ENCODE measurements around the gene MLXIP. TPM values are rescaled to one million over a fixed set of nuclear protein-coding genes. Genes with fewer than 3 reads are reported as not detected.

Gene MLXIP
- total and polyA plus RNA-seq, 2 of the 13 experiments (the other 11 are each of a cell fraction or from before 2014, with no cell fraction given): 5.3 to 6.7 TPM

GRCh38 chr12:122079033-122079531, 526 bp downstream of the MLXIP start (continued):
- TF ChIP-seq NFIB (CRISPR knock-in tag; IDR thresholded peaks at IDR 0.05; ENCODE audit: borderline replicate concordance) (no peak), ZFP1 (CRISPR knock-in tag; IDR thresholded peaks at IDR 0.05) (no peak), CBX5 (CRISPR knock-in tag; IDR thresholded peaks at IDR 0.05; ENCODE audit: borderline replicate concordance) (peak; percentile 46; the same call in 1 of the 2 replicates), ZNF790 (CRISPR knock-in tag; IDR thresholded peaks at IDR 0.05; ENCODE audit: borderline replicate concordance) (no peak), KLF15 (CRISPR knock-in tag; IDR thresholded peaks at IDR 0.05; ENCODE audit: borderline replicate concordance) (peak; percentile 78; the same call in 1 of the 2 replicates), TGIF2 (CRISPR knock-in tag; IDR thresholded peaks at IDR 0.05) (peak; percentile 67; the same call in 1 of the 2 replicates), FOXC1 (CRISPR knock-in tag; IDR thresholded peaks at IDR 0.05; ENCODE audit: borderline replicate concordance) (peak; percentile 26; the same call in 1 of the 2 replicates), ZNF180 (CRISPR knock-in tag; IDR thresholded peaks at IDR 0.05; ENCODE audit: borderline replicate concordance, low read depth) (no peak), ZNF282 (IDR thresholded peaks at IDR 0.05; ENCODE audit: partially characterized antibody) (no peak), MAF1 (CRISPR knock-in tag; IDR thresholded peaks at IDR 0.05; ENCODE audit: borderline replicate concordance) (no peak), SRSF4 (IDR thresholded peaks at IDR 0.05; ENCODE audit: low read depth, low read length, poor library complexity, severe bottlenecking) (no peak), ATF5 (CRISPR knock-in tag; IDR thresholded peaks at IDR 0.05; ENCODE audit: low read depth) (peak; percentile 72; the same call in 1 of the 2 replicates), KLF9 (CRISPR knock-in tag; IDR thresholded peaks at IDR 0.05; ENCODE audit: low read depth) (no peak), ARNT2 (CRISPR knock-in tag; IDR thresholded peaks at IDR 0.05; ENCODE audit: low read depth) (peak; percentile 77), ZNF589 (CRISPR knock-in tag; conservative IDR thresholded peaks at IDR 0.05) (peak; percentile 94), ZNF557 (CRISPR knock-in tag; IDR thresholded peaks at IDR 0.05) (0 out of 2 replicates have a peak, but pooled peaks have one; percentile 60), ZNF614 (CRISPR knock-in tag; IDR thresholded peaks at IDR 0.05; ENCODE audit: borderline replicate concordance) (no peak)
- TF ChIP-seq, protein P1, sequence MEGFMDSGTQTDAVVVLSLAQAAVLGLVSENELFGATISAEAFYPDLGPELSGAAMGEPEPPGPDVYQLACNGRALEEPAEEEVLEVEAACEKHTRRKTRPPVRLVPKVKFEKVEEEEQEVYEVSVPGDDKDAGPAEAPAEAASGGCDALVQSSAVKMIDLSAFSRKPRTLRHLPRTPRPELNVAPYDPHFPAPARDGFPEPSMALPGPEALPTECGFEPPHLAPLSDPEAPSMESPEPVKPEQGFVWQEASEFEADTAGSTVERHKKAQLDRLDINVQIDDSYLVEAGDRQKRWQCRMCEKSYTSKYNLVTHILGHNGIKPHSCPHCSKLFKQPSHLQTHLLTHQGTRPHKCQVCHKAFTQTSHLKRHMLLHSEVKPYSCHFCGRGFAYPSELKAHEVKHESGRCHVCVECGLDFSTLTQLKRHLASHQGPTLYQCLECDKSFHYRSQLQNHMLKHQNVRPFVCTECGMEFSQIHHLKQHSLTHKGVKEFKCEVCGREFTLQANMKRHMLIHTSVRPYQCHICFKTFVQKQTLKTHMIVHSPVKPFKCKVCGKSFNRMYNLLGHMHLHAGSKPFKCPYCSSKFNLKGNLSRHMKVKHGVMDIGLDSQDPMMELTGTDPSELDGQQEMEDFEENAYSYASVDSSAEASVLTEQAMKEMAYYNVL (CRISPR knock-in tag; IDR thresholded peaks at IDR 0.05; ENCODE audit: borderline replicate concordance): peak; percentile 41; the same call in 1 of the 2 replicates
- TF ChIP-seq, protein P2, sequence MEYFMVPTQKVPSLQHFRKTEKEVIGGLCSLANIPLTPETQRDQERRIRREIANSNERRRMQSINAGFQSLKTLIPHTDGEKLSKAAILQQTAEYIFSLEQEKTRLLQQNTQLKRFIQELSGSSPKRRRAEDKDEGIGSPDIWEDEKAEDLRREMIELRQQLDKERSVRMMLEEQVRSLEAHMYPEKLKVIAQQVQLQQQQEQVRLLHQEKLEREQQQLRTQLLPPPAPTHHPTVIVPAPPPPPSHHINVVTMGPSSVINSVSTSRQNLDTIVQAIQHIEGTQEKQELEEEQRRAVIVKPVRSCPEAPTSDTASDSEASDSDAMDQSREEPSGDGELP (IDR thresholded peaks at IDR 0.05; ENCODE audit: borderline replicate concordance, low read depth): no peak
